HG03442 (cell line): ENCODE results near the gene QSER1.
A peak's percentile ranks its signal among the peaks of the same experiment; 100 is the strongest.
"Not testable (repeated sequence)": the region's sequence is repeated elsewhere in the genome, so short reads cannot be mapped to it uniquely, and the experiment has no call there.

Experiments
- ATAC-seq: cut with Tn5 transposase; IDR thresholded peaks from one replicate; pipeline ENCODE4 v1.9.1; 2021; ENCODE audit warnings: mild to moderate bottlenecking, moderate library complexity; ENCODE audit not compliant: unreplicated experiment

Gene QSER1

DNA sequence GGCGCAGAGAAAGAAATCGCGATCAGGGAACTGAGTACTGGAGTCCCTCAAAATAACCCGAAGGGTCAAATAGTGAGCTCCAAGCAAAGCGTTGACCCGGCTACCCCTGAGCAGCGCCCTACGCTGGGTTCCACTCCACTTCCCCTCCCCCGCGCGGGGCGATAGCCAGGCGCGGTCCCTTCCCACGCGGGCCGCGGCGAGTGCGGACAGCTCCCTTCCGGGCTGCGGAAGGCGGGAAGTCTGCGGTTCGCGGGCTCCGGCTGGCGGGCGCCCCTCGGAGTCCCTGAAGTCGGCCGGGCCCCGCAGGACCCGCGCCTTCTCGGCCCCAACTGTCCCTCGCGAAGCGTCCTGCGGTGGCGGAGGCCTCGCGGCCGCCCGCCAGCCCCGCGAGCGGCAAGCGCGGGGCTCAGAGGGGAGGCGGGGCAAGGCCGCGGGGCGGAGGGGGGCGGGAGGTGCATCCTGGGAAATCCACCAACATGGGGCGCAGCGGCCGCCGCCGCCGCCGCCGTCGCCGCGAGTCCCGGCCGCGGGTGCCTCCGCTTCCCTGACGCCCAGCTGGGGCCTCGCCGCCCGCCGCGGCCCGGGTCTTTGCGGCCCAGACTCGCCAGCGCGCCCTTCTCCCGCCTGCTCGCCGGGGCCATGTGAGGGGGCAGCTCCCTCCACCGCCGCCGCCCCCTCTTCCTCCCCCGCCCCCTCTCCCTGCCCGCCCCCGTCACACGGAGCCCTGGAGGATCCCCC is at the start of gene QSER1:
TSS of gene QSER1 (plus strand) at position 457 of the 738 bp plus-strand sequence. CDS start 315 bp downstream, outside the sequence.
- ATAC-seq: peak; percentile 55

DNA sequence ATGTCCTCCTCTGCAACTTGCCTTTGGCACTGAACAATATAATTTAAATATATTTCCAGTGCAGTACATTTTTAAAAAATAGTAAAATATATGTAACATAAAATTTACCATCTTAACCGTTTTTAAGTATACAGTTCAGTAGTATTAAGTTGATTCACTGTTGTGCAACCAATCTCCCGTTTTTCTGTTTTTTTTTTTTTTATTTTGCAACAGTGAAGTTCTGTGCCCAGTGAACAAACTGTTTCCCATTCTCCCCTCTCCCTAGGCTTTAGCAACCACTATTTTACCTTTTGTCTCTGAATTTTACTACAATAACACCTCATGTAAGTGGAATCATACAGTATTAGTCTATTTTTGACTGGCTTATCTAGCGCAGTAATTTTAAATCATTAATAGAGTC is 49.1 kb upstream of the QSER1 start:
- no peak for ATAC-seq

DNA sequence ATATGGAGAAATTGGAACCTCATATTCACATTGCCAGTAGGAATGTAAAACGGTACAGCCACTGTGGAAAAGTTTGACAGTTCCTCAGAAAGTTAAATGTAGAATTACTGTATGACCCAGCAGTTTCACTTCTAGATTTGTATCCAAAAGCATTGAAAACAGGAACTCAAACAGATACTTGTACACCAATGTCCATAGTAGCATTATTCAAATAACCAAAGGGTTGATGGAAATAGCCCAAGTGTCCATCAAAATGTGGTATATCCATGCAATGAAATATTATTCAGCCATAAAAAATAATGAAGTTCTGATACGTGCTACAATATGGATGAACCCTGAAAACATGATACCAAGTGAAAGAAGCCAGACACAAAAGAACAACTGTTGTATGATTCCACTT is 45.1 kb upstream of the QSER1 start:
- ATAC-seq: no peak

DNA sequence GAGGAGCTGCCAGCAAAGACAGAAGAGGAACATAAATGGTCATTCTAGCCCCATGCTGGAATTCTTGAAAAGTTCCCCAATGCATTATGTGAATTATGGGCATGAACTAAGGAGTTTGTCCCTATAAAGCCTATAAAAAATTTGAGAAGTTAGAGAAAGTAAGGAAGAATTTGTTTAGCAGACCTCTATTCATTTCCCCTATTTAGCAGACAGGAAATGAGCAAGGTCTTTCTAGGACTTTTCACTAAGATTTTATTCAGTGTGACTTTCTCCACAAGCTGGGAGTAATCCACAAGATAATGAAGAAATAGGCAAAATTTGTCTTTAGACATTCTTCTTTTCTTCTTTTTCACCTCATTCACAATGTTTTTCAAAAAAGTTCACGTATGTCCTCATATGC is 42.9 kb upstream of the QSER1 start:
- ATAC-seq: no peak

DNA sequence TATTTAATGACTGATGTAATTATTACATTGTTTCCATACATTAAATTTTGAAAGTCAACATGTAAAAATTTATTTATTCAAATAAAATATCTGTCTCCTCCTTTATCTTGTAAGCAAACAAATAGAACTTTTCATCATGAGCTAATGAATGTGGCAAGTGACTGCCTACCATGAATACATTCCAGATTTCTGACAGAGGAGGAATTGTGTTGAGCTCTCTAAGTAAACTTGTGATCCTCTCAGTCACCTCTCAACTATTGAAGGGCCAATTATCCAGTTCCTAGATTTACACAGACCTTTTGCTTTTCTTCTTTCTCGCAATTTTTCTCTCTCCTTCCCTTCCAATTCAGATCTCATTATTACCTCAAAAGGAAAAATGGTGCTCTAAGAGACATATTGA is 41.4 kb upstream of the QSER1 start:
- ATAC-seq: no peak

DNA sequence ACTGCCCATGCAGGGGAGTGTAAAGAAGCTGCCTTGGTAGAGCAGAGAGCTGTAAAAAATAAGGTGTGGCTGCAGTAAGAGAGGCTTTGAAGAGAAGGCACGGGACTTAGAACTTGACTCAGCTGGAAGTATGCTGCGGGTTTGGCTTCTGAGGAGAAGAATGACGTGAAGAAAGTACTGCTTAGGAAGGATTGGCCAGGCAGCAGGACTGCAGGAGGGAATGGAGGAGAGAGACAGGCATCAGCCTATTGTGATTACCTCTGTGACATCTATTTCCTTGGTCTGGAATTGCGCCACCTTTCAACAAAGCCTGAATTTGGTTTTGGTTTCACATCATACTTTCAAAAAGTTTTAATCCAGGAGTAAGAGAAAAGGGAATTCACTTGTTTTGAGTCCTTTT is 40.4 kb upstream of the QSER1 start:
- no peak for ATAC-seq

DNA sequence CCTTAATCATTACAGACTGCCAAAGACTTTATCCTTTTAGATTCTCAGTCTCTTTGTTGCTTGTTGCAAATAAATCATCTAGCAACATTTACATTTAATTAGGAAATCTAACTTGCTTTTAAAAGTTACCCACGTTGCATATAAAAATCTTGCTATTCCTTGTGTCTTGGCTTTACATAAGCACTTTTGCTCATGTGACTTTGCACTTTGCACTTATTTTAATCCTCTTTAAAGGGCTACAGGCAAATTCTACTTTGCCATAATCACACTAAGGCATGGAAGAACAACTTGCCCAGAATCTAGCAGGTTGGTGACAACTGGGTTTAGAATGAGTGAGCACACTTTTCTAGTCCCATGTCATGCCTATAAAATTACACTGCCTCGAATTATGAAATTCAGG is 37.0 kb upstream of the QSER1 start:
- ATAC-seq: no peak

DNA sequence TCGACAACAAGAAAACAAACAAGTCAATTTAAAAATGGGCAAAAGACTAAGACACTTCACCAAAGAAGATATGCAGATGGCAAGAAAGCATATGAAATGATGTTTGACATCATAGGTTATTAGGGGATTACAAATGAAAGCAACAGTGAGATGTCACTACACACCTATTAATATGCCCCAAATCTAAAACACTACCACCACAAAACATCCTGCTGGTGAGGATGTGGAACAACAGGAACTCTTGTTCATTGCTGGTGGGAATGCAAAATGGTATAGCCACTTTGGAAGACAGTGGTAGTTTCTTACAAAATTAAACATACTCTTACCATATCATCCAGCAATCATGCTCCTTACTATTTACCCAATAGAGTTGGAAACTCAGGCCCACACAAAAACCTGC is 33.9 kb upstream of the QSER1 start:
- ATAC-seq: no peak

DNA sequence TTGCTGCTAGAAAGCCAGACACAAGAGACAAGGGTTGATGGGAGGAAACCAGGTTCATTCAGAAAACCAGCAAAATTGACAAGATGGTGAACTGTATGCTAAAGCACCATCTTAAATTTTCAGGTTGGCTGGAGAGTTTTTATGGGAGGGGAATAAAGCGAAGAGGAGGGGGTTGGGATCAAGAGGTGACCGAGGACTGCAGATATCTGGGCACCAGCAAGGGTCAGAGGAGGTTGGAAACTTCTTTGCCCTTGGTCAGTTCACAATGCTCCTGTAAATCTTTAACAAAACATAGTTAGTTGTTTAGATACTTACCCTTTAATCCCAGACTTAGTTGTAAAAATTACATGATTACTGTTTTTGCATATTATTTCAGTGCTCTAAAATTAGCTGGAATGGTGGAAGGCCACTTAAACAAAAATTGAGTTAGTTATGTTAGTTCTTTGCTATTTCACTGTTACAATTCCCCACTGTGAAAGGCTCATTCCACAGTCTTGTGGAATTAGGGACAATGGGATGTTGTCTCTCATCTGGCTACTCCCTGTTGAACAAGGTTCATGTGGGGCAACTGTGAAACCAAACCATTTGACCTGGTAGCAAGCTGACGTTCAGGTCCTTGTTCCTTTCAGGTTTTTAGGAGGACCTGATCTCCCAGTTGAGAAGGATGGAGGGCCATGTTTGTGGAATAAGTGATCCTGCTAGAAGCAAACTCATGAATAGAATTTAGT is 30.6 kb upstream of the QSER1 start:
- ATAC-seq: no peak

DNA sequence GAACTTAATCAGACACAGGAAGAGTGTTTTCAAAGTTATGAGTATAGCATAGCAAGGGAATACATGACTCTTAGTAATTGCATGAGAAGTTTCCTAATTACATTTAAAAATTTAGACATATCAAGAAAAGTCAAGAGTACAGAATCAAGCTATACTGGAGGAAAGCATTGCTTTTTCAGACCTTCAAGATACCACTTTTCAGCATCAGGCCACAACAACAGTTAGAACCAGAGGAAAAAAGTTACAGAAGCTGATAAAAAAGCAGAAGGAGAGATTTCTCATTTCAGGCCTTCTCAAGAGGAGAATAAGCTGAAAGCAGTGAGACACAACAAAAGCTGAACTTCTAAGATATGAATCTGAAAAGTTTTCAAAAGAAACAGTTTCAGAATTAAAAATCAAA is 28.1 kb upstream of the QSER1 start:
- no peak for ATAC-seq

DNA sequence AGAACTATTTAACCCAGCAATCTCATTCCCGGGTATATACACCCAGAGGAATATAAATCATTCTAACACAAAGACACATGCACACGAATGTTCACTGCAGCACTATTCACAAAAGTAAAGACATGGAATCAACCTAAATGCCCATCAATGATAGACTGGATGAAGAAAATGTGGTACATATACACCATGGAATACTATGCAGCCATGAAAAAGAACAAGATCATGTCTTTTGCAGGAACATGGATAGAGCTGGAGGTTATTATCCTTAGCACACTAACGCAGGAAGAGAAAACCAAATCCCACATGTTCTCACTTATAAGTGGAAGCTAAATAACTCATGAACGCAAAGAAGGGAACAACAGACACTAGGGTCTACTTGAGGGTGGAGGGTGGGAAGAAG is 23.9 kb upstream of the QSER1 start:
- ATAC-seq: not testable (repeated sequence)

DNA sequence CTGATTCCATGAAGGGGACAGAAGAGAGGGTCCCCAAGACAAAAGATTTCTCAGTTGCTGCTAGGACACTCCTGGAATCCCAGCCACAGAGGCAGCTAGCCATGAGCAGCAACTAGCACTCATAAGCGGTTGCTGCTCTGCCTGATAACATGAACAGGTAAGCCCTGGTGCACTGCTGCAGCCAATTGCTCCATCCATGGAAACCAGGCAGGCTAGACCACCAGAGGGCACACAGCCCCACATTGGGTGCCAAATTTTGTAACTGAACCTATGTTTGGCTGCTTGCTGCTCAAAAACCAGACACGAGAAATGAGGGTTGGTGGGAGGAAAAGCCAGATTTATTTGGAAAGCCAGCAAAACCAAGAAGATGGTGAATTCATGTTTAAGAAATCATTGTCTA is 21.9 kb upstream of the QSER1 start:
- no peak for ATAC-seq

DNA sequence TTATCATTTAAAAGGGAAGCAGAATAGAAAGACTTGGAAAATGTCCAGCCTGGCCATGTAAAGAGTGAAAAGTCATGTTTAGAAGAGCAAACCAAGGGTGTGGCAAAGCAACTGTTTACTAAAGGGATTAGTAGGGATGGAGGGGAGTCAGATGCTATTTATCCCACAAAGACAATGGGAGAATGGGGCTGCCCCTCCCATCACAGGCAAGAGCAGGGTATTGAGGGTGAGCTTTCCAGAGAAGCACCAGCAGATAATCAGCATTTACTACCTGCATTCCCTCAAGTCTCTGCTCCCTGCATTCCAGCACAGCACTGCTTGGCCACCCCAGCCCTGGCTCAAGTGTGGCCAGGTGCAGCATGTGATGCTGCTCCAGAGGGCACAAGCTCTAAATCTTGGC is 18.5 kb upstream of the QSER1 start:
- no peak for ATAC-seq

DNA sequence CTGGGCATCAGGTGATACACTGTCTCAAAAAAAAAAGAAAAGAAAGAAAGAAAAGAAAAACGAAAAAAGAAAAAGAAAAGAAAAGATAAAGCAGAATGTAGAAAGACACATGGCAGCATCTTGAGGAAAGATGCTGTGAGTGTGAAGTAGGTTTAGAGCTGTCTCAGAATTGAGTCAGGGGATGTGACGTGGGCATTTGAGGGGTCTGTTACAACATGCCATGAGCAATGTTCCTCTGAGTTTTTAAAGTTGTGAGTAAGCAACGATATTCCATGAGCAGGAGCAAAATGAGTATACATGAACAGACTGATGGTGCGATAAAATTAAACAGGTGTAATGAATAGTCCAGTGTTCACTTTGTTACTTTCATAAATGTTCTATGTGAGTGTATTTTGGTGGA is 11.3 kb upstream of the QSER1 start:
- no peak for ATAC-seq

DNA sequence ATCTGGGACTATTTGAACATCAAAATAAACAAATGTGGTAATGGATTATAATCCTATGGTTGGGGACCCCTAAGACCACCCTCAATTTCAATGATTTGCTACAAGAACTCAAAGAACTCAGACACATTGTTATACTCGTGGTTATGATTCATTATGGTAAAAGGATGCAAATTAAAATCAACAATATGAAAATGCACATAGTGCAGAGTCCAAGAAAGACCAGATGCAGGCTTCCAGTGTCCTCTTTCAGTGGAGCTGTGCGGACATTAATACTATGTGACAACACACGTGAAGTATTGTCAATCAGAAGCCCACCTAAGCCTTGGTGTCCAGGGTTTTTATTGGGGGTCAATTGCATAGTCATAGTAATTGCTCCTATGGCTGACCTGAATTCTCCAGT is 9.2 kb upstream of the QSER1 start:
- ATAC-seq: no peak

DNA sequence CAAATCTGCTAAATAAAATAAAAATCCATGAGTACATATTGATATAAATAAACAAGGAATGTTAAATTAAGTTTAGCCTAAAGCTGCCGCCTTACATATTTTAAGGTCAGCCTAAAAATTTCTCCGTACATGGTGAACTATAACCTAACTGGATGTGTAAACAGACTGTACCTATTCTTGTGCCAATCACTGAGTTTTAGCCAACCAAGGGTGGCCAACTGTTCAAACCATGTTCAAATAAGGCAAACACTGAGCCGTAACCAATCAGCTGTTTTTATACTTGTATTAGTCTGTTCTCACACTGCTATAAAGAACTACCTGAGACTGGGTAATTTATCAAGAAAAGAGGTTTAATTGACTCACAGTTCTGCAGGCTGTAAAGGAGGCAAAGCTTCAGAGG is 8.6 kb upstream of the QSER1 start:
- ATAC-seq: no peak

DNA sequence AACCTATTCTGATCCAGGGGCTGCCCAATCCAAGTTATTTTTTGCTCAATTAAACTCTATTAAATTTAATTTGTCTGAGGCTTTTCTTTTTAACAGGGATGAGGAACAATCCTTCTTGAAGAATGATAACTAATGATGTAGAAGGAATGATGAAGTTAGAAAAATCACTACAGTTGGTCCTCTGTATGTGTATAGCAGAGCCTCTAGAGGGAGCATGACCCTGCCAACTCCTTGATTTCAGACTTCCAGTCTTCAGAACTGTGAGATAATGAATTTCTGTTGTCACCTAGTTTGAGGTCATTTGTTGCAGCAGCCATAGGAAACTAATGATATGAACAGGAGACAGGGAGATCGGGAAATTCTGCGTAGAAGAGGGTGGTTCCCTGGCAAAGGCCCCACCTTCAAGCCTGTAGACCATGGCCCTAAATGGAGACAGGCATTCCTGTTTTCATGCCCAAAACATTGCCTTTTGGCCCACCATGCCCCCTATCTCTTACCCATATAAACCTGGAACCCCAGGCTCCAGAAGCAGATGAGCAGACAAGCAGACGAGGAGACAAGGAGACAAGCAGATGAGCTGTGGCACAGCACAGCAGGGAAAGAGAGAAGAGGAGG is 7.7 kb upstream of the QSER1 start:
- no peak for ATAC-seq

DNA sequence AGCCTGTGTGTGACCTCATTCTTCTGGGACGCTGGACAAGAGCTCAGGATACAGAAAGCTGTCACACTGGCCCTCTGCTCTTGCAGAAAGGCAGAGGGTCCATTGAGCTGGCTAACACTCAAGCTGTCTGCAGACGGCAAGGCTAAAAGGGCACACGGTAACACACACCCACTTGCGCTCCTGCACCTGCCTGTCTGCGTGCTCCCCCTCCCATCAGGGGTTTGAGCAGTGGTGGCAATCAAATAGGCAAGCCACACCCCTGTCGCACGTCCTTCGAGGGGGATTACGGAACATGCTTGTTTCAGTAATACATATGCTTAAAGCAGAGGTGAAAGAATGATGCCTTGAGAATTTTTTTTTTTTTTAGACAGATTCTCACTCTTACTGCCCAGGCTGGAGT is 7.1 kb upstream of the QSER1 start:
- ATAC-seq: no peak

DNA sequence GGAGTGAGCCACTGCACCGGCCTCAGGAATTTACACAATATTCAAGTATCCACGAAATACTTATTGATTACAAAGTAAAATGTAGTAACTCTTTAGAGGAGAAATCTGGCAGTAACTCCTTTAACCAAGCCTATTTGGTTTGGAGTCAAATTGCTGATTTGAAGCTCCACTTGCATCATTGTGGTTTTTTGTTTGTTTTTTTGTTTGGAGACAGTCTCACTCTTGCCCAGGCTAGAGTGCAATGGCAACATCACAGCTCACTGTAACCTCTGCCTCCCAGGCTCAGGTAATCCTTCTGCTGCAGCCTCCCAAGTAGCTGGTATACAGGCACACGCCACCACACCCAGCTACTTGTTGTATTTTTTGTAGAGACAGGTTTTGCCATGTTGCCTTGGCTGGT is 6.4 kb upstream of the QSER1 start:
- ATAC-seq: no peak

DNA sequence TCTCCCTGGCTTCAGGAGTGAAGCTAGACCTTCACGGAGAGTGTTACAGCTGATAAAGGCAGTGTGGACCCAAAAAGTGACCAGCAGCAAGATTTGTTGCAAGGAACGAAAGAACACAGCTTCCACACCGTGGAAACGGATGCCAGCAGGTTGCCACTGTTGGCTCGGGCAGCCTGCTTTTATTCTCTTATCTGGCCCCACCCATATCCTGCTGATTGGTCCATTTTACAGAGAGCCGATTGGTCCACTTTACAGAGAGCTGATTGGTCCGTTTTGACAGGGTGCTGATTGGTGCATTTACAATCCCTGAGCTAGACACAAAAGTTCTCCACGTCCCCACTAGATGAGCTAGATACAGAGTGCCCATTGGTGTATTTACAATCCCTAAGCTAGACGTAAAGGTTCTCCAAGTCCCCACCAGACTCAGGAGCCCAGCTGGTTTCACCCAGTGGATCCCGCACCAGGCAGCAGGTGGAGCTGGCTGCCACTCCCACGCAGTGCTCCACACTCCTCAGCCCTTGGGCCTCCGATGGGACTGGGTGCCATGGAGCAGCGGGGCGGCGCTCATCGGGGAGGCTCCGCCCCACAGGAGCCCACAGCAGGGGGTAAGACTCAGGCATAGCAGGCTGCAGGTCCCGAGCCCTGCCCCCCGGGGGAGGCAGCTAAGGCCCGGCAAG is 4.8 kb upstream of the QSER1 start:
- ATAC-seq: not testable (repeated sequence)

DNA sequence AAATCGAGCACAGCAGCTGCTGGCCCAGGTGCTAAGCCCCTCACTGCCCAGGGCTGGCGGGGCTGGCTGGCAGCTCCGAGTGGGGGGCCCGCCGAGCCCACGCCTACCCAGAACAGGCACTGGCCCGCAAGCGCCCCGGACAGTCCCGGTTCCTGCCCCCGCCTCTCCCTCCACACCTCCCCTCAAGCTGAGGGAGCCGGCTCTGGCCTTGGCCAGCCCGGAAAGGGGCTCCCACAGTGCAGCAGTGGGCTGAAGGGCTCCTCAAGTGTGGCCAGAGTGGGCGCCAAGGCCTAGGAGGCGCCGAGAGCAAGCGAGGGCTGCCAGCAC is 4.3 kb upstream of the QSER1 start:
- not testable (repeated sequence) for ATAC-seq

DNA sequence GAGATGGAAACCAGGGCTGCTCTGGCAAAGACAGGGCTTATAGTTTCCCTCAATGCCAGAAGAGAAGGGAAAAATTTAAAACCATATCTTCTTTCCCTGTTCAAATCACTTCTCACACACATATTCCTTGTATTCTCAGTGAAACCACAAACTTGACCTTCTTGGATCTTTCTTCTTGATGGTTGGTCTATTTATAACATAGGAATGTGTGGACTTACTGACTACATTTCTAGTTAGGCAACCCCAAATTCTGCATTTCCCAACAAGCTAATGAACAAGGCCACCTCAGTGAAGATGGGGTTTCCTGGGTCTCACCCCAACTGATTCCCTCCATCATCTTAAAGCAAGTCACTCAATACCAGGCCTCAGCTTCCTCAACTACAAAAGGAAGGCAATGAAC is 3.8 kb upstream of the QSER1 start:
- no peak for ATAC-seq
